Endothelial cell of umbilical vein (primary cell): ENCODE data around the gene LRP2.
"Not testable (repeated sequence)": the region's sequence is repeated elsewhere in the genome, so short reads cannot be mapped to it uniquely, and the experiment has no call there.

Experiments
- CTCF ChIP-seq, 2 donors: IDR thresholded peaks; 1 replicate in 1 of 2; 2 replicates in 1 of 2; pipeline ENCODE4 v1.5.1; 2011; ENCODE audit warnings: low read length in 2 of 2, mild to moderate bottlenecking in 2 of 2, moderate library complexity in 2 of 2, control low read depth in 1 of 2, inconsistent platforms in 1 of 2, low read depth in 1 of 2; ENCODE audit not compliant: insufficient read depth in 1 of 2; ENCODE audit errors: extremely low read depth in 1 of 2
- EZH2 ChIP-seq: IDR thresholded peaks from 2 replicates; pipeline ENCODE4 v1.6.1; 2012; ENCODE audit warnings: borderline replicate concordance, low read depth, mild to moderate bottlenecking, moderate library complexity, low read length, inconsistent platforms; ENCODE audit not compliant: severe bottlenecking
- FOS ChIP-seq: IDR thresholded peaks from 2 replicates; pipeline ENCODE4 v1.6.1; 2011; ENCODE audit warnings: mild to moderate bottlenecking, low read length, moderate library complexity, borderline replicate concordance; ENCODE audit not compliant: insufficient read depth
- GATA2 ChIP-seq: IDR thresholded peaks from 2 replicates; pipeline ENCODE4 v1.7.0; 2011; ENCODE audit warnings: low read depth, mild to moderate bottlenecking, moderate library complexity, mixed read lengths, low read length; ENCODE audit not compliant: insufficient read length, insufficient read depth
- JUN ChIP-seq: IDR thresholded peaks from 2 replicates; pipeline ENCODE4 v1.6.1; 2011; ENCODE audit warnings: borderline replicate concordance, low read depth; ENCODE audit not compliant: insufficient read length, insufficient read depth
- MAX ChIP-seq: IDR thresholded peaks from 2 replicates; pipeline ENCODE4 v1.6.1; 2011; ENCODE audit not compliant: insufficient read depth, insufficient read length
- MYC ChIP-seq: IDR thresholded peaks from one replicate; pipeline ENCODE4 v1.6.1; 2011; ENCODE audit warnings: mild to moderate bottlenecking, low read depth, low read length
- POLR2A ChIP-seq: IDR thresholded peaks from 2 replicates; pipeline ENCODE4 v1.6.1; 2012; ENCODE audit warnings: low read depth, mild to moderate bottlenecking, control low read depth, low read length
- POLR2AphosphoS5 ChIP-seq: IDR thresholded peaks from 2 replicates; pipeline ENCODE4 v1.6.1; 2012; ENCODE audit warnings: low read depth, mild to moderate bottlenecking, control low read depth, low read length, moderate library complexity; ENCODE audit not compliant: insufficient read depth

GRCh38 chr2:169136428-169136827 lies 225.9 kb downstream of the LRP2 start:
- not testable (repeated sequence) for TF ChIP-seq CTCF (IDR thresholded peaks at IDR 0.05; ENCODE audit: extremely low read depth in 1 of 2, insufficient read depth in 1 of 2, low read depth in 1 of 2, low read length in 2 of 2); EZH2; POLR2AphosphoS5; MYC; FOS; POLR2A; MAX; JUN; GATA2
